Measurements from ENCODE around the gene HOGA1. TPM values are rescaled to one million over a fixed set of nuclear protein-coding genes. Genes with fewer than 3 reads are reported as not detected.

Gene HOGA1
- total RNA-seq, 3 donors from 2014 or later (not counting 1 experiment from before 2014, with no cell fraction given): not detected

GRCh38 chr10:97571622-97572021 lies 12.6 kb upstream of the HOGA1 start:
- WGBS (ENCODE audit: insufficient coverage): 96% methylated on average over 3 of the region's 3 CpGs
- no peak overlapping the region for H3K4me3 ChIP-seq (ENCODE audit: low read length)
- Mint-ChIP-seq H3K4me1 (no peaks in the 10 kb centered on the region), H3K9me3 (no peaks in the 10 kb centered on the region), H3K4me3 (no peak overlapping the region), H3K27ac (no peak overlapping the region), H3K36me3 (no peaks in the 10 kb centered on the region), H3K27me3 (ENCODE audit: low read depth in 2 of 2) (no peaks in the 10 kb centered on the region)
- H3K27ac ChIP-seq (ENCODE audit: low read length): no peak overlapping the region
- H3K27me3 ChIP-seq (ENCODE audit: control insufficient read depth, insufficient read depth, low read length): no peaks in the 10 kb centered on the region
- H3K4me1 ChIP-seq (ENCODE audit: control insufficient read depth, insufficient read depth, low read length): peaks cover 4% of the 10 kb centered on the region
- intact Hi-C loops (cut with micrococcal nuclease): loop anchor here (1.0 kb wide), 3 partner anchors 41 to 160 kb away; no protein-coding TSS in a partner anchor
- H3K36me3 ChIP-seq (ENCODE audit: control insufficient read depth, insufficient read depth, low read length): no peaks in the 10 kb centered on the region
- no peak for ATAC-seq
- H3K9me3 ChIP-seq (ENCODE audit: control insufficient read depth, insufficient read depth, low read length): no peaks in the 10 kb centered on the region
- no peak for TF ChIP-seq CTCF (IDR thresholded peaks at IDR 0.05)
- DNase-seq: no peak

DNA sequence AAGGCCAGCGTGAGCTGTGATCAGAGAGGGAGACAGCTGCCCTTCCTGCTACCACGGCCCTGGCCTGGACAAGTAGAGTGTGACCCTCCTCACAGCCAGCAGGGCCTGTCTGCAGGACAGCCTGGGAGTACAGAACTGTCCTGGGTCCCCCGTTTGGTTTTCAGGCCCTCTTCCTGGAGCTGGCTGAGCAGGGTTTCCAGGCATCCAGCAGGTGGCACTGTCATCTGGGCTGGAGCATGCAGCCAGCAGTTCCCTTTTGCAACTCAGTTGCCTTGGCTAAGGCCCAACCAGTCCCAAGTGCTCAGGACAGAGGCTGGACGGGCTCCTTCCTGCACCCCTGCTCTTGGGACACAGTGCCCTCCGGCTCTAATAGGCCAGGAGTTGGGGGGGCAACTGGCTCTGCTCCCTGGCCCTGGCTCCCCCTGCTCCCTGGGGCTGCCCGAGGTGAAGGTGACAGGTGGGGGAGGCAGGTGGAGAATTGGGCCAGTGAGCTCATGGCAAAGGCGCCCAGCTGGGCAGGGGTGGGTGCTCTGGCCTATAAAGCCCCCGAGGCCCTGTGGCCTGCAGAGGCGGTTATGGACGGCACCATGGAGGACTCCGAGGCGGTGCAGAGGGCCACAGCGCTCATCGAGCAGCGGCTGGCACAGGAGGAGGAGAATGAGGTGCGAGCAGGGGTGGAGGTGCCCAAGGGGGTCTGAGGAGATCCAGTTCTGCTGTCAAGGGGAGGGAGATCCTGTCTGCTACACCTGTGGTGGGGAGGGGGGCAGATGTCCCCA lies 11.8 kb upstream of the HOGA1 start, which contains the start of gene ANKRD2:
Gene ANKRD2 (plus strand): TSS at position 566 of the 776 bp plus-strand sequence. CDS start 10 bp downstream, at position 576.
- peak; percentile 81 for TF ChIP-seq CTCF (IDR thresholded peaks at IDR 0.05)
- Histone ChIP-seq H3K27ac (ENCODE audit: low read length) (no peak within 1 kb of the TSS), H3K4me3 (ENCODE audit: low read length) (no peak within 1 kb of the TSS), H3K27me3 (ENCODE audit: control insufficient read depth, insufficient read depth, low read length) (no peaks in the 10 kb centered on the region), H3K9me3 (ENCODE audit: control insufficient read depth, insufficient read depth, low read length) (no peaks in the 10 kb centered on the region), H3K36me3 (ENCODE audit: control insufficient read depth, insufficient read depth, low read length) (no peaks in the 10 kb centered on the region), H3K4me1 (ENCODE audit: control insufficient read depth, insufficient read depth, low read length) (peaks cover 4% of the 10 kb centered on the region)
- DNase-seq: peak; percentile 64 to 69
- Mint-ChIP-seq H3K9me3 (no peaks in the 10 kb centered on the region), H3K27ac (no peak within 1 kb of the TSS), H3K27me3 (ENCODE audit: low read depth in 2 of 2) (no peaks in the 10 kb centered on the region), H3K36me3 (no peaks in the 10 kb centered on the region), H3K4me1 (no peaks in the 10 kb centered on the region), H3K4me3 (no peak within 1 kb of the TSS)
- 72% methylated on average over 16 of the region's 16 CpGs for WGBS (ENCODE audit: insufficient coverage)
- ATAC-seq: peak; percentile 79 to 98 (median 93)
- intact Hi-C loops (cut with micrococcal nuclease): loop anchor here (1.0 kb wide), 3 partner anchors 40 to 159 kb away; no protein-coding TSS in a partner anchor

GRCh38 chr10:97573021-97573420 lies 11.2 kb upstream of the HOGA1 start:
- Histone ChIP-seq H3K4me3 (ENCODE audit: low read length) (no peak overlapping the region), H3K27me3 (ENCODE audit: control insufficient read depth, insufficient read depth, low read length) (no peaks in the 10 kb centered on the region), H3K4me1 (ENCODE audit: control insufficient read depth, insufficient read depth, low read length) (peaks cover 4% of the 10 kb centered on the region), H3K9me3 (ENCODE audit: control insufficient read depth, insufficient read depth, low read length) (no peaks in the 10 kb centered on the region), H3K36me3 (ENCODE audit: control insufficient read depth, insufficient read depth, low read length) (no peaks in the 10 kb centered on the region), H3K27ac (ENCODE audit: low read length) (no peak overlapping the region)
- Mint-ChIP-seq H3K4me1 (no peaks in the 10 kb centered on the region), H3K36me3 (no peaks in the 10 kb centered on the region), H3K27me3 (ENCODE audit: low read depth in 2 of 2) (no peaks in the 10 kb centered on the region), H3K9me3 (no peaks in the 10 kb centered on the region), H3K27ac (no peak overlapping the region), H3K4me3 (no peak overlapping the region)
- no peak for DNase-seq
- intact Hi-C loops (cut with micrococcal nuclease): no loop called here
- WGBS (ENCODE audit: insufficient coverage): 95% methylated on average over 2 of the region's 2 CpGs
- ATAC-seq: no peak
- no peak for TF ChIP-seq CTCF (IDR thresholded peaks at IDR 0.05)
